GM19397 (cell line): ENCODE data around the gene TMEFF2.
A peak's percentile ranks its signal among the peaks of the same experiment; 100 is the strongest.

Source experiments
- ATAC-seq: cut with Tn5 transposase; IDR thresholded peaks from one replicate; pipeline ENCODE4 v1.9.1; 2021; ENCODE audit warnings: mild to moderate bottlenecking, moderate library complexity; ENCODE audit not compliant: unreplicated experiment

TMEFF2 gene

DNA sequence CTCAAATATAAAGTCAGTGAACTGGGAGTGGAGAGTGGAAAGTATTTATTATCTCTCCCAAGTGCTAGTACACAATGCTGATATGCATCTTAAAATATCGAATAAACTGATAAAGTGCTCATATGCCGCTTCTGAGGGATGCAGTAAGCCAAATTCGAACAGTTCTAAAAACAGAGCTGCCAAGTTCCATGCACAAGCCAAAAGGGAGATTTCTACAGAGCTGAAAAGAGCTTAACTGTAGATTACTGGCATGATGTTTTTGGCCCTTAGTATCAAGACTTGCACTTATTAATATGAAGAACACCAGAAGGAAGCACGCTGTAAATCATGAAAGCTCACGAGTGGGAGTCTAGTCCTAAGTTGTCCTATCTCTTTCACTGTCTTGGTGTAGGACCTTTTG lies 7.9 kb downstream of the TMEFF2 start:
- ATAC-seq: no peak

DNA sequence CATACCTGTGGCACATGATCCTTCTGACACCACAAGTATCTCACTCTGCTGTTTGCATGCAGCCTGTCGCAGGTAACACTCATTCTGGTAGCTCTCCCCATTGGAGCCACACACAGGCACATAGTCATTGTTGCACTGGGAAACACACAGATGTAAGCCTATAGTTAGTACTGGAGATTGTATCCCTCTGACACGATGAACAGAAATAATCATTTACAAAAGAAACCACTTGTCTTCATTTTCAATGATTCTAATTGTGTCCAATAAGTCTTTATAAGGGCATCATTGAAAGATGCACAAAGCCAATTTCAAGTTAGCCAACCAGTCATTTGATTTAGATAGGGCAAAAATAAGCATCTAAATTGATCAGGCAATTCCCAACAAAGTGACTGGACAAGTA lies 10.4 kb downstream of the TMEFF2 start:
- ATAC-seq: no peak

DNA sequence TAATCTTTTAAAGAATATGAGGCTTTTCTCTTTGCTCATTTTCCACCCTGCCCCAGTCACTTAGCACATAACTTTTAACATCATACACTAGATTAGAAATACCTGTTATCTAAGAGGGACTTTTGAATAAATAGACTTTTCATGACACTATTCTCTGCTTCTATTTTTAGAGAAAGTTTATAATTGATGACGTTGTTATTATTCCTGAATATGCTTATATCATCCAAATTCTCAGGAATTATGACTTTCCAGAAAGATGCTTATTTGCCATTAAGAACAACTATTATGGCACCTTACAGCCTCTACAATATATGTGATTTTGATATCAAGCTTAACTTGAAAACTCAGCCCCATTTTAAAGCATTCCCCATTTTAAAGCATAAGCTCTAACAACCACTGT lies 11.4 kb downstream of the TMEFF2 start:
- ATAC-seq: no peak

DNA sequence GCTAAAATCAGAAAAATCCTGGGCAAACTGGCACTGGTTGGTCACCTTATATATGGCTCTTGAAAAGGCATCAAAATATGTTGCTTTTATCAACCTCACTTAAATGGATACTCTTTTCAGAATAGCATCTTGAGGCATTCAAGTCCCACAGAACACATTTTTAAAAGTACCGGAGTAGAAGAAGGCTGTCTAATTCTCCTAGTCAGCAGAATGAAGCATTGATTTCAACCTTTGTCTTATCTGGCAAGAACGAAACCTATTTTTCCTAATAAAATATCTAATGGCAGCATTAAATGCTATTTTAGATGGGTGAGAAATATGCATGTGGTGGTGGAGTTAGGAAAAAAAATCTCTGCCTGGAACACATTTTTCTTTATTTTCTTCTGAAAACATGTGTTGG lies 27.8 kb downstream of the TMEFF2 start:
- ATAC-seq: no peak

DNA sequence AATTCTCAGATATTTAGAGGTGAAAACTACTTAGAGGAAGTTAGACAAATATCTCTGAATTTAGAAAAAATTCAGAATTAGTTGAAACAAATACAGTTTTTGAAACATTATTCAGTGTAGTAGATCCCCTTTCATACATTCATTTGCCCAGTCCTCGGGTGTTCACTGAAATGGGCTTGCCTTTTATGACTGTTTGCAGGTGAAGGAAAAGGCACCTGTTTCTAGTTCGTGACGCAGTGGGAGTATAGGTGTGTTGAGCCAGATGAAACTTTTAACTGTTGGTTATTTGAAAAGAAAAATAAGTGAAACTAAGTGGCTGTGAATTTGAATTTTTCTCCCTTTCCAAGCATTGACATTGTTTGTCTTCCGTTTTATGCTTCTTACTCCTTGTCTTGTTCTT lies 28.9 kb downstream of the TMEFF2 start:
- no peak for ATAC-seq

DNA sequence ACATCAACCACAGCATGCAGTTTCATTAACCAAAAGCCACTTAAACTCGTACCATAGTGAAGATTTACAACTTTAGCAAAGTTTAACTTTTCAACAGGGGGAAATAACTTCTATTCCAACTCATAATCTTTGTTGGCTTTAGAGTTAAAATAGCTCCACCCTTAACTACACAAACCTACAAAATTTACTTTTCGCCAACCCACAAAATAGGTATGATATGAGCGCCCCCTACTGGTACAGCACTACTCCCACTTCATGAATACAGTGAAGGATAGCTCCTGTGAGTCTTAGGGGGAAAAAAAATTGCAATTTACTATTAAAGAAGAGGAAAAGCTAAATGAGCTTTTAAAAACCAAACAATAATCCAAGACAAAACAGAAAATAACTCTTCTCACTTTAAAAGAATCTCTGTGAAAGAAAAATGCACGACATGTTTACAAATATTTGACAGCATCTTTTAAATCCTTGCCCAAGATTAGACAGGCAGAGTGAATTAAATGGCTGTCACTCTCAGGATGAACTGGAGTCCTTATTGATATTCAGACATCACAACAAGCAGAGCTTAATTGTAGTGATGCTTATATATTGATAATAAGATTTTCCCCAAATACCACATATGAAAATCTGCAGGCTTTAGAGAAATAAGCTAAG lies 32.2 kb downstream of the TMEFF2 start:
- ATAC-seq: peak; percentile 51

DNA sequence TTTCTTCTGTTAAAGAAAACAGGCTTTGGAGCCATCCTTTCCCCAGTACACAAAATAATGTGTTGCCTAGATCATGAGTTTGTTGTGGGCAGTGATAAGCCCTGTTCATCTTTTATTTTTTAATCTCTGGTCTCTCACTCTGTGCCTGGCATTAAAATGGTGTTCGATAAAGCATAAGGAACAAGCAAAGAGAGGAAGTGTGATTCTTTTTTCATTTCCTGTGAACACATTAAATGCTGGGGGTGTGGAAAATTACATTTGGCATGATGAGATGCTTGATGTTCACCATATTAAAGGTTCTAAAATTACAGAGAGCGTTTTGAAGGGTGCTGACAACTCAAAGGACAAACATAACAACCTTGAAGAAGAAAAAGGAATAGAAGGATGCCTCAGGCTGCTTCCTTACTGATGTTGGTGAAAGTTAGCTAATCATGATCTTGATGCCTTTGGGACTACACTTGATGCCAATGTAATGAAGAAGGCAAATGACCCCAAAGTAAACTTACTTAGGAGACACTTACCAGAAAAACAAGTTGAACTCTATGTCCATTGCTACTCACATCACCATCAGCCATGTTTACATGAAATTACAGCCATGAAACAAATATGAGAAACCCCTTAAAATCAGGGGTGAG lies 33.0 kb downstream of the TMEFF2 start:
- ATAC-seq: no peak

DNA sequence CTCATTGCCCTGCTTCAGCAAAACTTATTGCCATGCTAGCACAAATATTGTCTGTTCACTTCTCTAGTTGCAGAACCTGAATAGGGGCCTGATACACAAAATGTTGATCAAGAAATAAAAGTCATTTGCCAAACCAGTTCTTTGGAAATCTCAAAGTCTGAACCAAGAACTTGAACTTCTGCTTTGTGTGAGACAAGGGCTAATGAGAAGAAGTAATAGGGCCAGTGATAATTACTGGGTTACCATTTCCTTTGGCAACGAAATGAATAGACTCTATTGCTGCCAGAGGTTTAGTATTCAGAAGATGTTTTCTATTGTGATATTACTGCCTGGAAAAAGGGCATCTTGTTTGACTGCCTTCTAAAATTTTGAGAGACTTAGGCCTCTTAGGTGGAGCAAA lies 35.0 kb downstream of the TMEFF2 start:
- no peak for ATAC-seq

DNA sequence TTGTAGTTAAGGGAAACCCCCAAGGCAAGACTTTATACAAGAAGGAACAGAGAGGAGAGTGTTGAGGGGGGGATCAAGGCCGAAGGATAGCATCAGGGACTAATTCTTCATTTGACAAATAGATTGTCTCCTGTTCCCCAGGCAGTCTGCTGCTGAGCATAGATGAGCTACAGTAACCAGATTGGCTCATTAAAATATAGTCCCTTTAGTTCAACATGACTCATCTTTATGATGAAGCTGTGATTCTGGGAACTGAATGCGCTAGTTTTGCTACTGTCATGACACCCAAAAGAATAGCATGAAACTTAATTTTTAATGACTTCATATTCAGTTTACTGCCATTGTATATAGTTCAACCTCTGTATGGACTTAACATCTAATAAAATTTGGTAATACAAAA lies 35.5 kb downstream of the TMEFF2 start:
- no peak for ATAC-seq

DNA sequence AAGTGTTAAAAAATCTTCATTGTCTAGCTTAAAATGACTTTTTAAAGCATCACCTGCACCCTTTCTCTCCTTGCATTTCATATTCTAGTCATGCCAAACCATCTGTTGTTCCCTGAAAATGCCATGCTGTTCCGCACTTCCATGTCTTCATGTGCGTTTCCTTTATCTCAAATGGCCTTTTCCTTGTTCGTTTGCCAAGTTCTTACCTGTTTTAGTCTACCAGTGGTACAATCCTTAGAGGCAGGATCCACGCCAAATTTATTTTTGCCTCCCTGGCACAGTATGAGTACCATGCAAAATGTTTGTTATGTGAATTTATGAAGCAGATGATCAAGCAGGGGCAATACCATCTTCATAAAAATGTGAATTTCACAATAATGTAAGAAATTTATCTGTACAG lies 37.0 kb downstream of the TMEFF2 start:
- no peak for ATAC-seq

DNA sequence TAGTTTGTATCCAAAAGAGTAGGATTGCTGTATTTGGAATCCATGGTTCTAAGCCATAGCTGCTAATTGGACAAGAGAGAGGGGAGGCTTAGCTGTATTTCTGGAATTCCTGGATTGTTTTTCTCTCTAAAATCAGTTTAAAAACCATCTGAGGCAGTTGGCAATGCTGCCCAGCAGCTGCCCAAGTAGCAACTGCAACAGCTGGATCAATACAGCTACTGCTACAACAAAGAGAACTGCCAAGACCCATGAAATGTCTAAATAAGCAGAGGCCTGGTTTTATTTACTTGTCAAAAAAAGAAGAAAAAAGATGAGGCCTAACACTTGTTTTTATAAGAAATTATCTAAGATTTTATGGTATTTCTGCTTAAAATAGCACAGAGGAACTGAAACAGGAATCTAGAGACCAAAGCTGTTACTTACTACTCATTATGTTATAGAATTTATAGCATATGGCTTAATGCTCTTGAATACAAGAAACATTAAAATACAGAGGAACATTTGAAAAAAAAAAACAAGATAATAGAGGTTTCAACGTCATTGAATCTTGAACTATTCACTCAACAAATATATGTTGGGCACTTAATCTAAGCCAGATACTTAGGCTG lies 39.1 kb downstream of the TMEFF2 start:
- ATAC-seq: no peak

DNA sequence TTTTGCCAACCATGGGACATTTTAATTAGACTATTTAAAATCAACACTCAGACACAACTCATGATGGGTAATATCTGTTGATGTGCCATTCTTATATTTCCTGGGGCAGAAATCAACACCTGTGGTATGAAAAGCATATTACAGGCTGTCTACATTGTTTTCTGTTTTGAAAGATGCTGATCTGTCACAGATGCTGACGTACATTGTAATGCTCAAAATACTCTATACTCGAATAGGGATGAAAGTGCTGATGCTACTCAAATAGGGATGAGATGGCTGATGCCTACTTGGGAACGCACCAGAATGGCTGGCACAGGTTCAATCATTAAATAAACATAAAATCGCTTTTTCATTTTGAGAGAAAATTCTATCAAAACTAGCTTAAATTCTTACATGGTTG lies 41.2 kb downstream of the TMEFF2 start:
- ATAC-seq: no peak

DNA sequence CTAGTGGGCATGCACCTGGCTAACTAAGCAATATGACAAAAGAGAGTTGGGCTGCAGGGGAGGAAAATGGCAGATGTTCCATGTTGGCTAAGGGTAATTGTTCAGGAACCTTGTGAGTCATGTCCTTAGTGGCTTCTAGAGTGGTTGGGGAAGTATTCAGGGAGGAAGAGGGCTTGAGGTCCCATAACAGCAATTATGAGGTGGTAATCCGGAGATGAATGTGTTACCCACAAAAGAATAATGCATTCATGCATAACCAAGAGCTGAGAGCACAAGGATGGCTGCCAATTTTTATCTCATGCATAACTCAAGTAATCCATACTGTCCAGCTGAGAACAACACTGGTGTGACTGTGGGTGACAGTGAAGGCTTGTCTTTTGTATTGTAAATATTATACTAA lies 42.9 kb downstream of the TMEFF2 start:
- no peak for ATAC-seq

DNA sequence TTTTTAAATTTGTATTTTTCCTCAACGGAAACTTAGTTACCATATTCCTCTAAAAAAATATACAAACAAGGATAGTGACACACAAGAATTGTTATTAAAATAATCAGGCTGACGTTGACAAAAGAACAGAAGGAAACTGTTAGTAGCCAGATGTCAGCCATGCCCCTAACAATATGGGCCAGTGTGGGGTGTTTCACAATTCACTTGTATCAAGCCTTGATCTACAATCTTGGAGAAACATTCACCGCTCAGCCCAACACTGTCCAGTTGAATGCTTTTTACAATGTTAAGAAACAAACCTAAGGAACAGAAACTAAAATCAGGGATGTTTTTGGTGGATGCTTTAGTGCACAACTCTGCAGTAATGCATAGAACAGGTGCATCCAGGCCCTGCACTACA lies 44.6 kb downstream of the TMEFF2 start:
- ATAC-seq: no peak

DNA sequence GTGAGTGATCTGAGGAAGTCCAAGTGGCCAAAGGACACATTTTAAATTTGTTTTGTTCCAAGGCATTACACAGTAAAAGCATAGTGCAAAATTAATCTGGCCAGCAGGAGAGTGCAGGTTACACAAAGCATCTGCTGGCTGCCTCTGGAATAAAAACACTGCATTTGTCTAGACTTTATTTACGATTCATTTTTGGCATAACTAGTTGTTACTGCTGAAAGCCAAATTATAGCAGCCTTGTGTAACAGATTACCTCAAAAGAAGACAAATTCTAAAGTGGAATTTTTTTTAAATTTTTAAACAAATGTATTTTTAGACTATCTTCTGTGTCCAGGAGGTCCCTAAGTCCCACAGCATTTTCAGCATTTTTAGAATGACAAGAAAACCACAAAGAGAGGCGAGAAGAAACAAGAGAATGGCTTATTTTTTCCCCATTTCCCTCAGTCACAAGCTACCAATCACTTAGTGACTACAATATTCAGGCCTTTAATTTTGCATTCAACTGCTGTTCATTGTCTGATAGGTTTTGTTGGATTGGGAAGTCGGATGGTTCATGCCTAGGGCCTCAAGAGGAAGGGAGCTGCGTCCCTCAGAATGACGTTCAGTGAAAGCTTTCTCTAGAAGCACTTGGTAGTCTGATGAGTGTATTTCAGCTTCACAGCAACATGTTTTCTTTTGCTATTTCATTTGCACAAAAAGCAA lies 46.0 kb downstream of the TMEFF2 start:
- no peak for ATAC-seq

DNA sequence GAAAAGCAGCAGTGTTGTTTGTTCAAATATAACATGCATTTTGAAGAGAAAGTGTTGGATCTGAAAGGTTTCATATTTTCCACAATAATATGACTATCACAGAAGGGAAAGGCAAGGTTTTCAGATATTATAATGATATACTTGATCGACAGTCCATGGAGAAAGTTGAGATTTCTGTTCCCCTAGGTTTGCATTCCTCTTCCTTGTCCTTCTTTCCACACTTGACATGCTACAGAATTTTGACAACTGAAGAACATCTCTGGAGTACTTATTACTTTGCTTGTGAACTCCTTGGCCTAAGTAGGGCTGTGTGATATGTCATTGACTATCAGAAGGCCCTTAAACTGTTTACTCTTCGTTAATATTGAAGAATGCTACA lies 46.5 kb downstream of the TMEFF2 start:
- ATAC-seq: no peak

DNA sequence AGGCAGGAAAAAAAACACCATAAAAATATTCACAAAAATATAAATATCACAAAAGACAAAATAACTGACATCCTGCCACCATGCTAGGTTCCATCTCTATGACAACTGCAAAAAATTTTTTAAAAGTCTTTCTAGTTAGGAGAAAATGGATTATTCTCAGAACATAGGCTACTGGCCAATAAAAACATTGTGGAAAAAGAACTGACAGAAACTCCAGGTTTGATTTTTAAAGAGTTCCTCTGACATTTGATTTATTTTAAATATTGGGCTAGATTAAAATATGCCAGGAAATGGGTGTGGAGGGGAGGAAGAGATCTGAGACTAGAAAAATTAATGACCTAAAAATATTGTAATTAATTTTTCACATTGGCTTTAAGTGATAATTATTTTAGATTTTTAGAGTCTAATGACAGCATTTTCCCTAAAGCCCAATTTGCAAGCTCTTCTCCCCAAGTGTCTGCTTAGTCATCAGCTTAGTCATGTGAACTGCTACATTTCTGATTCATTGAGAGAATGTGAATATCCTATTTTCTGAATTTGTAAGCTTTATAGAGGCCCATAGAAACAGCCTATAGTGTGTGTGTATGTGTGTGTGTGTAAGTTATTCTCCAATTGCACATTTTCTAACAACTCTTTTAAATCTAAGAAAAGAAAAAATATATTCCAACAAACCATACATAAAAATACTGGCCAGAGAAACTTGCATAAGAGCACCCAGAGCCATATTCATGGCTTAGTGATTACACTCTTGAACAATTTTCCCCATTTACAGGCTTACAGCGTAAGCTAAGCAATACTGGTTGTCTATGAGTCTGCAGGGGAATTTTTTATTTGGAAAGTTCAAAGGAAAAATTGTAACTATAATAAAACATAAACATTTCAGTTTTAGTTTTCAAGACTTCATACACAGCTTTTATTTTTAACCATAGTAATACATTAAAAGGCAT lies 48.4 kb downstream of the TMEFF2 start:
- ATAC-seq: no peak

DNA sequence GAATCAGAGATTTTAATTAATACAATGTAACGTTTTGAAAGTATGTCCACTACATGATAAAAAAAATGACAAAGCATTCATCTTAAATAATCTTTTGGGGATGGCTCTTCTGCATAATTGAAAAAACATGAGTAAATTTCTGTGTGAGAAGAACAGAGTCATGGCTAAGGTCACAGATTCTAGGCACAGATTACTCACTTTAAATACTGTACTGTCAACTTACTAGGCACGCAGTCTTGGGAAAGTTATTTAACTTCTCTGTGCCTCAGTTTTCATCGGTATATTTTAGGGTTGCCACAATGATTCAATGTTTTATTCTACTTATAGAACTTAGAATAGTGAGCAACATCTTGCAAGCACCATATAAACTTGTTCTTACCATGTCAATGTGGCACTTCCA lies 49.2 kb downstream of the TMEFF2 start:
- ATAC-seq: no peak

DNA sequence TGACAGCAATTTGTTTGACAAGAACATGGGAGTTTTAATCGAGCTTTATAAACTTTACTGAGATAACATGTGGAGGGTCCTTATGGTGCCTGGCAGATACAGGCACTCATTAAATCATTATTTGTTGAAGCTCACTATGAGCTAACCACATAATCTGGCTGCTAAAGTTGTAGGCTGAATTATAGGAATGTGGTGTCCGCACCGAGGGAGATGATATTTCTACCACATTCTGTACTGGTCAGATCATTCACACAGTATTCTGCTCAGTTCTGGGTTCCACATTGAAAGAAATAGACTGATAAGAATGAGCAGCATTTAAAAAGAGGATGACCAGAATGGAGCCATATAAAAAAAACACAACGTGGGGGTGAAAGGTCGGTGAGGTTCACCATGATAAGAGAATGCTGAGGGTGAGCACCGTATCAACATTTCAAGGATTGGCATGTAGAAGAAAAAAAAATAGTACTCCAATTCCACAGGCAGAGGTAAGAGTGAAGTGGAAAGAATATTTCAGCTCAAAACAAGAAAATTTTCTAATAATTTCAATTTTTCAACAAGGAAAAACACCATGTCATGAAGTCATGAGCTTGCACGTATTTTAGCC lies 54.4 kb downstream of the TMEFF2 start:
- ATAC-seq: no peak

DNA sequence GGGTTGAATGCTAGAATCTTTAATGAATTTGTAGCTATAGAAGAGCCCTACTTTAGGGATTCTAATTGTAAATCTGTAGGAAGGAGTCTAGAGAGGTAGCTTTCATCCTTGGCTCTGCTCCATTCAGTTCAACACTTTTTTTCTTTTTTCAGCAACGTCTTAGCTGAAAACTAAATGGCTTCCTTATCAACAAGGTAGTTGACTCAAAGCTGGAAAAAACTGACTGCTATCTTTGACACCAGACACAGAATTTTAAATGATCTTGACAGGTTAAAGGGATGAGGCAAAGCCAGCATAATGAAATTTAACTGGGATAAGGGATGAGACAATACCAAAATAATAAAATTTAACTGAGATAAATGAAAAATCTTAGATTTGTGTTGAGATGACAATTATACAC lies 54.9 kb downstream of the TMEFF2 start:
- ATAC-seq: no peak

DNA sequence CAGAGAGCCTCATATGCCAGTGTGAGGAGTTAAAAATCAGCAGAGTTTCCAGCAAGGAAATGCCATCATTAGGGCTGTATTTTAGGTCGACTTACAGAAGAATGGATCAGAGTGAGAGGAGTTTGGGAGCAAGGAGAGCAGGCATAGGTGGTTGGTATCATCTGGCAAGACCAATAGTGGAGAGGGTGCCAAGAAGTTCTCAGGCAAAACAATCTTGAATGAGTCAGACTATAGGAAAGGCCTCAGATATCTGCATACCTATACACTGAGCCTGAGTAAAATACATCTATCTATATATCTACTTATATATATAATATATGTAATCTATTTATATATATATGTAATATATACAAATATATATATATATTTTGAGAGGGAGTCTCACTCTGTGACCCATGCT lies 57.3 kb downstream of the TMEFF2 start:
- ATAC-seq: no peak
